H9 (cell line): ENCODE measurements around the gene FOXN4. TPM values are rescaled to one million over a fixed set of nuclear protein-coding genes. Genes with fewer than 3 reads are reported as not detected.

ENCODE experiments used
- DNase-seq: peaks from one replicate; pipeline ENCODE4 v3.0.0-alpha.2; 2017
- H2AFZ ChIP-seq: one replicate; pipeline ENCODE4 v1.6.1; 2013; ENCODE audit warnings: mild to moderate bottlenecking, low read length, control low read depth, moderate library complexity
- H2AK5ac ChIP-seq: 2 replicates; pipeline ENCODE4 v1.6.1; 2013; ENCODE audit warnings: low read length, control low read depth, mixed read lengths; ENCODE audit not compliant: insufficient read length
- H2BK120ac ChIP-seq: one replicate; pipeline ENCODE4 v1.6.1; 2013; ENCODE audit warnings: low read depth, mild to moderate bottlenecking, low read length, control low read depth, inconsistent platforms; ENCODE audit not compliant: poor library complexity, severe bottlenecking
- H2BK12ac ChIP-seq: 2 replicates; pipeline ENCODE4 v1.6.1; 2013; ENCODE audit warnings: low read length, control low read depth, mixed read lengths, low read depth; ENCODE audit not compliant: insufficient read length
- H2BK15ac ChIP-seq: 2 replicates; pipeline ENCODE4 v1.6.1; 2013; ENCODE audit warnings: low read depth, low read length, control low read depth
- H2BK20ac ChIP-seq: one replicate; pipeline ENCODE4 v1.6.1; 2013; ENCODE audit warnings: low read depth, mild to moderate bottlenecking, low read length, control low read depth, inconsistent platforms; ENCODE audit not compliant: poor library complexity, severe bottlenecking
- H2BK5ac ChIP-seq: 2 replicates; pipeline ENCODE4 v1.6.1; 2013; ENCODE audit warnings: low read length, control low read depth, mixed read lengths; ENCODE audit not compliant: insufficient read length
- H3K14ac ChIP-seq: 2 replicates; pipeline ENCODE4 v1.6.1; 2013; ENCODE audit warnings: low read length, control low read depth; ENCODE audit not compliant: insufficient read depth
- H3K18ac ChIP-seq: 2 replicates; pipeline ENCODE4 v1.6.1; 2013; ENCODE audit warnings: low read depth, mild to moderate bottlenecking, mixed read lengths, low read length, control low read depth; ENCODE audit not compliant: insufficient read length
- H3K23ac ChIP-seq: 2 replicates; pipeline ENCODE4 v1.6.1; 2013; ENCODE audit warnings: low read length, control low read depth, mixed read lengths, low read depth; ENCODE audit not compliant: insufficient read length
- H3K23me2 ChIP-seq: 2 replicates; pipeline ENCODE4 v1.6.1; 2013; ENCODE audit warnings: low read depth, mild to moderate bottlenecking, mixed read lengths, low read length, control low read depth; ENCODE audit not compliant: insufficient read length, poor library complexity, severe bottlenecking
- H3K27ac ChIP-seq: 2 replicates; pipeline ENCODE4 v1.5.1; 2013; ENCODE audit warnings: low read length, control low read depth, mixed read lengths, low read depth; ENCODE audit not compliant: insufficient read length
- H3K27me3 ChIP-seq: 2 replicates; pipeline ENCODE4 v1.6.1; 2013; ENCODE audit warnings: low read length, control low read depth, inconsistent platforms; ENCODE audit not compliant: insufficient read depth
- H3K4ac ChIP-seq: 2 replicates; pipeline ENCODE4 v1.6.1; 2013; ENCODE audit warnings: low read depth, mild to moderate bottlenecking, control low read depth, inconsistent platforms, low read length, moderate library complexity
- H3K4me1 ChIP-seq: 2 replicates; pipeline ENCODE4 v1.6.1; 2013; ENCODE audit warnings: low read length, control low read depth, inconsistent platforms; ENCODE audit not compliant: insufficient read depth
- H3K4me2 ChIP-seq: 2 replicates; pipeline ENCODE4 v1.6.1; 2013; ENCODE audit warnings: low read length, control low read depth, mixed read lengths; ENCODE audit not compliant: insufficient read length, insufficient read depth
- H3K56ac ChIP-seq: 2 replicates; pipeline ENCODE4 v1.6.1; 2013; ENCODE audit warnings: low read depth, mild to moderate bottlenecking, mixed read lengths, low read length, control low read depth; ENCODE audit not compliant: insufficient read length
- H3K79me1 ChIP-seq: 2 replicates; pipeline ENCODE4 v1.6.1; 2013; ENCODE audit warnings: low read depth, mild to moderate bottlenecking, moderate library complexity, low read length, control low read depth, inconsistent platforms; ENCODE audit not compliant: insufficient read depth, poor library complexity, severe bottlenecking
- H3K79me2 ChIP-seq: 2 replicates; pipeline ENCODE4 v1.6.1; 2013; ENCODE audit warnings: low read length, control low read depth, inconsistent platforms; ENCODE audit not compliant: insufficient read depth
- H3K9ac ChIP-seq: 2 replicates; pipeline ENCODE4 v1.6.1; 2013; ENCODE audit warnings: low read length, control low read depth, mixed read lengths; ENCODE audit not compliant: insufficient read length; ENCODE audit errors: extremely low read depth
- H3K9me3 ChIP-seq: one replicate; pipeline ENCODE4 v1.6.1; 2013; ENCODE audit warnings: low read depth, low read length, inconsistent platforms; ENCODE audit not compliant: control insufficient read depth
- H3T11ph ChIP-seq: one replicate; pipeline ENCODE4 v1.6.1; 2013; ENCODE audit warnings: mild to moderate bottlenecking, low read length, control low read depth, inconsistent platforms
- H4K20me1 ChIP-seq: one replicate; pipeline ENCODE4 v1.6.1; 2013; ENCODE audit not compliant: control insufficient read depth, insufficient read length, insufficient read depth
- H4K5ac ChIP-seq: 2 replicates; pipeline ENCODE4 v1.6.1; 2013; ENCODE audit warnings: low read depth, mild to moderate bottlenecking, mixed read lengths, low read length, control low read depth; ENCODE audit not compliant: insufficient read length
- H4K8ac ChIP-seq: replicated peaks from 2 replicates; pipeline ENCODE4 v1.6.1; 2013; ENCODE audit warnings: low read length, control low read depth, mixed read lengths, low read depth; ENCODE audit not compliant: insufficient read length
- H4K91ac ChIP-seq: 2 replicates; pipeline ENCODE4 v1.6.1; 2013; ENCODE audit warnings: low read depth, mild to moderate bottlenecking, moderate library complexity, mixed read lengths, low read length, control low read depth; ENCODE audit not compliant: insufficient read length
- H3K27ac Mint-ChIP-seq, 3 experiments: 2 replicates in 2 of 3; 3 replicates in 1 of 3; pipeline ENCODE4 v1.8.0; 2020 to 2021; ENCODE audit warnings: mixed read lengths in 3 of 3, mild to moderate bottlenecking in 1 of 3, moderate library complexity in 1 of 3
- H3K27me3 Mint-ChIP-seq: 2 replicates; pipeline ENCODE4 v1.8.0; 2021; ENCODE audit warnings: low read depth, mild to moderate bottlenecking, moderate library complexity, mixed read lengths
- H3K36me3 Mint-ChIP-seq, 3 experiments: 2 replicates in 2 of 3; 3 replicates in 1 of 3; pipeline ENCODE4 v1.8.0; 2020 to 2021; ENCODE audit warnings: low read depth in 3 of 3, mixed read lengths in 3 of 3; ENCODE audit not compliant: insufficient read depth in 1 of 3
- H3K4me1 Mint-ChIP-seq, 2 experiments: 2 replicates each; pipeline ENCODE4 v1.8.0; 2020; ENCODE audit warnings: mixed read lengths in 2 of 2
- H3K4me3 Mint-ChIP-seq, 2 experiments: 2 replicates in 1 of 2; 3 replicates in 1 of 2; pipeline ENCODE4 v1.8.0; 2020 to 2021; ENCODE audit warnings: mild to moderate bottlenecking in 2 of 2, mixed read lengths in 2 of 2, moderate library complexity in 1 of 2
- H3K9me3 Mint-ChIP-seq, 2 experiments: 2 replicates in 1 of 2; 3 replicates in 1 of 2; pipeline ENCODE4 v1.8.0; 2020; ENCODE audit warnings: mild to moderate bottlenecking in 2 of 2, mixed read lengths in 2 of 2, moderate library complexity in 1 of 2
- CTCF ChIP-seq: fragments of 200-600 bp; sonication (generic); conservative IDR thresholded peaks from 3 replicates; pipeline ENCODE4 v1.8.0; 2021; ENCODE audit warnings: antibody characterized with exemption, mild to moderate bottlenecking
- WGBS: extraction: QIAGEN DNeasy Blood & Tissue Kit; methylation state at CpG from one replicate; pipeline ENCODE4 v1.1.7; 2013; ENCODE audit warnings: missing lambda C conversion rate, low lambda C conversion rate, mixed read lengths; ENCODE audit not compliant: insufficient read length; ENCODE audit errors: extremely low coverage; 5-methylcytosine and 5-hydroxymethylcytosine counted together
- total RNA-seq: library from RNA; stranded (reverse); gene quantifications from 2 replicates; pipeline ENCODE4 v1.2.1, GENCODE V29; 2021

FOXN4 gene
- total RNA-seq, 1 experiment from 2014 or later = 0.39 TPM

DNA sequence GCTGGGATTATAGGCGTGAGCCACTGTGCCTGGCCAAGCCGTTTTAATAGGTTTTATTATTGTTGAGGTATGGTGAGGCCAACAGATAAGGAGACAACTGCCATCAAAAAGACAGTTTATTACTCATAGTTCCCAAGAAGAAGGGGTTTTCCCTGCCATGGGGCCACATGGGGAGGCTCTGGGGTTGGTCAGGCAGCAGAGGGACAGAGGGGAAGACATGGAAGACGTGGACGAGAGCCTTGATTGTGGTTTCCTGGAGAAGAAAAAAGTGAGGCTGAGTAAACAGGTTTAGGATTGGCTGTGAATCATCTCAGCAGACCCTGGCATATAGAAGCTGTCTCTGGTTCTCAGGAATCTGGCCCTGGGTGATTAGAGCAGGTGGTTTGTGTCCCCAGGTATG, 69.9 kb downstream of the FOXN4 start:
- H3K23ac ChIP-seq = no peak overlapping the region
- H3T11ph ChIP-seq = no peak overlapping the region
- H2BK20ac ChIP-seq = no peak overlapping the region
- no peaks in the 10 kb centered on the region for H3K79me2 ChIP-seq
- no peak overlapping the region for H2AK5ac ChIP-seq
- H2BK15ac ChIP-seq = no peak overlapping the region
- H4K91ac ChIP-seq = no peak overlapping the region
- TF ChIP-seq CTCF = no peak
- no peaks in the 10 kb centered on the region for H3K9me3 Mint-ChIP-seq
- no peak overlapping the region for H4K5ac ChIP-seq
- peaks cover 4% of the 10 kb centered on the region for H4K20me1 ChIP-seq
- WGBS = no CpG with 5 or more reads among the region's 4 CpGs
- H2BK5ac ChIP-seq = no peak overlapping the region
- H3K4me1 Mint-ChIP-seq = no peaks in the 10 kb centered on the region
- no peak overlapping the region for H4K8ac ChIP-seq
- H3K36me3 Mint-ChIP-seq = peaks cover 0 to 36% (median 28%) of the 10 kb centered on the region in 3 experiments; a peak in 5 of 7 replicates
- H3K4me1 ChIP-seq = no peaks in the 10 kb centered on the region
- no peak overlapping the region for H3K14ac ChIP-seq
- no peak overlapping the region for H3K4me3 Mint-ChIP-seq
- H3K9ac ChIP-seq = no peak overlapping the region
- no peak overlapping the region for H3K18ac ChIP-seq
- H2AFZ ChIP-seq = no peak overlapping the region
- H3K9me3 ChIP-seq = no peaks in the 10 kb centered on the region
- H3K27me3 ChIP-seq = no peaks in the 10 kb centered on the region
- no peaks in the 10 kb centered on the region for H3K27me3 Mint-ChIP-seq
- H3K56ac ChIP-seq = no peak overlapping the region
- H3K27ac Mint-ChIP-seq = no peak overlapping the region; a peak in 1 of 7 replicates
- no peak overlapping the region for H3K4ac ChIP-seq
- no peaks in the 10 kb centered on the region for H3K79me1 ChIP-seq
- no peaks in the 10 kb centered on the region for H3K23me2 ChIP-seq
- H3K27ac ChIP-seq = no peak overlapping the region
- H3K4me2 ChIP-seq = no peak overlapping the region
- no peak for DNase-seq
- H2BK120ac ChIP-seq = no peak overlapping the region
- H2BK12ac ChIP-seq = no peak overlapping the region
